Putamen (tissue), 1 donor: ENCODE results near the gene BMPR1B.

ENCODE experiments used
- DNase-seq: peaks from one replicate; pipeline ENCODE4 v3.0.0-alpha.2; 2016; ENCODE audit warnings: low spot score

Gene BMPR1B

DNA sequence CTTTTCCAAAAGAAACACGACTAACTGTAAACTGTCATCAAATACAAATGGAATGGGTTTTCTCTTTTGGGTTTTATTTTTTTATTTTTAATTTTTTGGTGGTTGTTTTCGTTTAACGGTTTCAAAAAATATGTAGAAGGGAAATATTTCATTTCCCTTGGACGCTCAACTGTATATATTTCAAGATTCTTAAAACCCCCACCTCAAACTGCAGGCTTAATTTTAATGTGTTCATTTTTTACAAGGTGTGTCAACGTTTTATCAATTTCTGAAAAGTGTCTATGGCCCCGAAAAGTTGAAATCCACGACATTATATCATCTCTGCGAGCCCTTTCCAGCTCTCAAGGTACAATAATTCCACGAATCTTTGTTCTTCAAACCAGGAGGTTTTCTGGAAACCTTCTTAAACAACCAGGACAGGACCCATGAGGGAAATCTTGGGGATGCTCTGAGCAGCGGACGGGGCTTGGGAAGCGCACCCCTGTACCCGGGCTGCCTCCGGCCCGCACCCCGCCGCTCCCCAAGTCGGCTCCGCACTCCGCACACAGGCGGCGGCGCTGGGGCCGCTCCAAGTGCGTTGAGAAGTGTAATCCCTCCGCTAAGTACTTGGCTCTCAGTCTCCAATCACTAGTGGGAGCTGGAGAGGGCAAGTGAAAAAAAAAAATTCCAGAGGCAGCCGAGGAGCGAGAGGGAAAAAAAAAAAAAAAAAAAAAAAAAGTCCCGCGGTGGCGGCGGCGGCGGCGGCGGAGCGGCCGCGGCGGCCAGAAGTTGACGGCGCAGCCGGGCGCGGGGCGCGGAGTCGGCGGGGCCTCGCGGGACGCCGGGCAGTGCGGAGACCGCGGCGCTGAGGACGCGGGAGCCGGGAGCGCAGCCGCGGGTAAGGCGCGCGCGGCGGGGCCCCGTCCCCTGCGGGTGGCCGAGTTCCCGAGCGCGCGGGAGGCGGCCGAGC lies at the start of gene BMPR1B:
TSS of gene BMPR1B (plus strand) at position 764 of the 949 bp plus-strand sequence. CDS start 346,470 bp downstream, outside the sequence.
- peak; percentile 24 for DNase-seq

- no peak for DNase-seq
Measured at GRCh38 chr4:94711635-94712034, 46.1 kb upstream of the BMPR1B start.

GRCh38 chr4:94714365-94715160 lies 43.2 kb upstream of the BMPR1B start:
- DNase-seq, result no peak

DNA sequence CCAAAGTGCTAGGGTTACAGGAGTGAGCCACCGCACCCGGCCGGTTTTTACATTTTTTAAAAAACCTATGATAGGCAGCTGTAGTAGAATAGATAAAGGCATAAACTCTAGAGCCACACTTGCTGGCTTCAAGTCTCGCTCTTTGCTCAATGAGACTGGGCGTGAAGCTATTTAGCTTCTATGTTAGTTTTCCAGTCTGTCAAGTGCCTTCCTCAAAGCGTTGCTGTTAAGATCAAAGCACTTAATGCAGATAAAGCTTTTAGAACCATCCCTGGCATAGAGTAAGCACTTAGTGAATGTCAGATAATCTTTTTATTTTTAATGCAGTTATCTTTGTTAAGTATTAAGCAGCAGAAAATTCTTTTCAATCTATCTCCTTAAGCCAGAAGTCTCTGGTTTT lies 42.0 kb upstream of the BMPR1B start:
- DNase-seq, result no peak

DNA sequence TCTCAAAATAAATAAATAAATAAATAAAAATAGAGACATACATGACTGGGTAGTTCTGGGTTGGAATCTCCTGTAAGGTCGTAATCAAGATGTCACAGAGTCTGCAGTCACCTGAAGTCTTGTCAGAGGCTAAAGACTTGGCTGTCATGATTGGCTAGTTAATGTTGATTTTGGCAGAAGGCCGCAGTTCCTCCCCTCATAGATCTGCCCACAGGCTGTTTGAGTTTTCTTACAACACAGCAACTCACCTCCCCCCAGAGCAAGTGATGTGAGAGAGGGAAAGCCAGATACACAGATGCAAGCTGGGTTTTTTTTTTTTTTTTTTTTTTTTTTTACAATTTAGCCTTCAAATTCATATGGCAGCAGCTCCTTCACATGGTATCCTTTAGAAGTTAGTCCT lies 36.4 kb upstream of the BMPR1B start:
- no peak for DNase-seq

DNA sequence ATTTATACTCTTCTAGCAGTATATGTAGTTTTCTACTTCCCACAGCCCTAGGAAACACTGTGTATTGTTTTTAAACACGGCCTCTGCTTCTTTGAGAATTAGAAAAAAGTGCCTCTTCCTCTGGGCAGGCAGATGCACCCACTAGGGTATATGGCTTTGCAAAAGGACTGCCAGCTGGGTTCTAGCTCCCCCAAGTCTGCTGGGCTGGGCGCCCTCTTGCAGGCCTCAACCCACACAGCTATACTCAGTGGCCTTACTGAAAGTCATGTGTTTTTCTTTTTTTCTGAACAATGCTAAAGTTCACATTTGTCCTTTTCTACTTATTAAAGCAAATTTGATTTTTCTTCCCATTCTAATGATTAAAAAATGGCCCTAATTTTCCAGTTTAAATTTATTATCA lies 35.5 kb upstream of the BMPR1B start:
- no peak for DNase-seq

GRCh38 chr4:94722748-94723147 lies 35.0 kb upstream of the BMPR1B start:
- no peak for DNase-seq

GRCh38 chr4:94724016-94724790 lies 33.6 kb upstream of the BMPR1B start:
- no peak for DNase-seq

GRCh38 chr4:94726524-94727123 lies 31.1 kb upstream of the BMPR1B start:
- no peak for DNase-seq

GRCh38 chr4:94728056-94728766 lies 29.5 kb upstream of the BMPR1B start:
- DNase-seq, result no peak

- DNase-seq, result no peak
Measured at GRCh38 chr4:94732358-94732698, 25.4 kb upstream of the BMPR1B start.

DNA sequence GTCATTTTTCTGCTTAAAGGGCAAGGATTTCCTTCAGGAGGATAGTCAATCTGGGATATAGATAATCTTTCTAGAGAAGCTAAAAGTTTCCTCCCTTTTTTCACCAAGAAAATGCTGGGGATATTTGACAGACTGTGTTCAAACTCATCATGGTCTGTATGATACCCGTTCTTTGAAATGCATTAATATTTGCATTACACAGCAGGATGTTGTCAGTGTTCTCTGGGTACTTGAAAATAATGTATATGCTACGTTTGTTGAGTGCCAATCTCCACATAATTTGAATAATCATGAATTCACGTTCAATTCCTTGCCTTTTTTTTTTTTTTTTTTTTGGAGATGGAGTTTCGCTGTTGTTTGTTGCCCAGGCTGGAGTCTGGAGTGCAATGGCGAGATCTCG lies 18.0 kb upstream of the BMPR1B start:
- DNase-seq, result no peak

- no peak for DNase-seq
Measured at GRCh38 chr4:94741304-94741703, 16.5 kb upstream of the BMPR1B start.

DNA sequence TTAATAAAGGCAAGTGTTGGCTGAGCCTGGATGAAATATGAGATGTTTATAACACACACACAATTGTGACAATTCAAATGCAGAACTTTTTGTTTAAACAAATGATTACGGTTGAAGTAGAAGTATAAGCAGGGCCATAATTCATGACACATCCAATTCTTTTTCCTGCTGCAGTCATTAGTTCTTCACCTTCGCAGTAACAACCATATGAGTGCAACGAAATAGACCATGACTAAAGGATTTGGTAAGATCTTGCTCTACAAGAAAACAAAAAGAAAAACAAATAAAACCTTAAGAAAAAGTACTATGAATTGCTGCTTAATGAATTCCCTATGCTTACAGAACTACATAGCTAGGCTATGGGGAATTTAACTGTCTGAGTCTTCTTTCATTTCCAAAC lies 13.9 kb upstream of the BMPR1B start:
- DNase-seq, result no peak

DNA sequence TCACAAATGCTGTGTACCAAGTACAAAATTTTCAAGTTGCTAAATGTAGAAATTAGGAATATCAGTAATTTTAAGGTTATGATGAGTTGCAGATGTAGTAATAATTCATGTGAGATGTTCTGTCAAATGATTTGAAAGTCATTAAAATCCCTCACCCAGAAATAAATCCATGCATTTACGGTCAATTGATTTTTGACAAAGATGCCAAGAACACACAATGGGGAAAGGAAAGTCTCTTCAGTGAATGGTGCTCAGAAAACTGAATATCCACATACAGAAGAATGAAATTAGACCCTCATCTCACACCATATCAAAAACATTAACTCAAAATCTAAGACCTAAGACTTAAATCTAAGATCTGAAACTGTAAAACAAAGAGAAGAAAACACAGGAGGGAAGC lies 12.9 kb upstream of the BMPR1B start:
- DNase-seq, result no peak

DNA sequence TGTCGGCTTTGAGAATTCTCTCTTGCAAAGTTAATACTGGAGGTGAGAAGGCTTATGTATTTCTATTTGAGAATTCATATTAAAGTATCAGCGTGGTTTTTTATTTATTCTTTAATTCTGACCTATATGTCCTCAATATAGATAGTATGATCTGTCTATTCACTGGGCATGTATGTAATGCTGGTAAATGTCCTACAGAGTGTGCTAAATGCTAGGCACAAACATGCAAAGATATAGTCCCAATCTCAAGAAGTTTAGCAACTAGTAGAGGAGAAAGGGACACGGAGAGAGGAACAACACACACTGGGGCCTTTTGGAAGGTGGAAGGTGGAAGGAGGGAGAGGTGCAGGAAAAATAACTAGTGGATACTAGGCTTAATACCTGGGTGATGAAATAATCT lies 11.0 kb upstream of the BMPR1B start:
- no peak for DNase-seq

- DNase-seq, result no peak
Measured at GRCh38 chr4:94758141-94758699, 465 bp downstream of the BMPR1B start.

- no peak for DNase-seq
Measured at GRCh38 chr4:94758700-94759399, 1.1 kb downstream of the BMPR1B start.

DNA sequence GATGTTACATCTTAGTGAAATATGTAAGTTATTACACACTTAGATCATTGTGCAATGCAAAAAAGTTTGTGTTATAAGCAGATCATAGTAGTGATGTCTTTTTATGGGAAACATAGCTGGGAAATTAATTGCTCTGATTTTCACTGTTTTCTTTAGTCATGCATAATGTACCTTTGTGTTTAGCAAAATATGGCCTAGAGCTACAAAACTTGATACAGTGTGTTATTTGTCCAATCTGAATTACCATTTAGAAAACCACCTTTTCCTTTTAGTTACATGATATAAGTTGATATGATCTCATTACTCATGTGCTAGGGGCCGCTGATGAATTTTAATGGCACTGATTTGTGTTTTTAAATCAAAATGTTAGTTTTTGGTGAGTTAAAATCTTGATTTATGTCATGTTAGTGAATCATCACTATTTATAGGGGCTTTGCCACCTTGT lies 2.0 kb downstream of the BMPR1B start:
- DNase-seq, result no peak

DNA sequence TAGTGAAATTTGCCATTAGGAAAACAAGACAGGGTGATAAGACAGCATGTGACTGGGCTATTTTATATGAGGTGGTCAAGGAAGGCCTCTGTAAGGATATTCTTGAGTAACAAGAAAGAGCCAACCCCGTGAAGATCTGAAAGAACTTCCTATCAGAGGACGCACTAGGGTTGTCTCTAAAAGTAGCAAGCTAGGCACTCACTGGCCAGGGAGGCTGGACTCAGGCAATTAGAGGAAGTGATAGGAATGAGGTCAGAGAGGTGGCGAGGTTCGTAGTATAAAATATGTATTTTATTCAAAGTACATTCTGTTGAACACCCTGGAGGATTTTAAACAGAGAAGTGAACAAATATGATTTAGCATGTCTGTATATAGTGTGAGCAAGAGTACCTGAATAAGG lies 4.6 kb downstream of the BMPR1B start:
- no peak for DNase-seq
